H9 (cell line): ENCODE results near the gene PHACTR1. TPM values are rescaled to one million over a fixed set of nuclear protein-coding genes. Genes with fewer than 3 reads are reported as not detected.

ENCODE experiments used
- DNase-seq: peaks from one replicate; pipeline ENCODE4 v3.0.0-alpha.2; 2017
- H2AFZ ChIP-seq: one replicate; pipeline ENCODE4 v1.6.1; 2013; ENCODE audit warnings: mild to moderate bottlenecking, low read length, control low read depth, moderate library complexity
- H2AK5ac ChIP-seq: 2 replicates; pipeline ENCODE4 v1.6.1; 2013; ENCODE audit warnings: low read length, control low read depth, mixed read lengths; ENCODE audit not compliant: insufficient read length
- H2BK120ac ChIP-seq: one replicate; pipeline ENCODE4 v1.6.1; 2013; ENCODE audit warnings: low read depth, mild to moderate bottlenecking, low read length, control low read depth, inconsistent platforms; ENCODE audit not compliant: poor library complexity, severe bottlenecking
- H2BK12ac ChIP-seq: 2 replicates; pipeline ENCODE4 v1.6.1; 2013; ENCODE audit warnings: low read length, control low read depth, mixed read lengths, low read depth; ENCODE audit not compliant: insufficient read length
- H2BK15ac ChIP-seq: 2 replicates; pipeline ENCODE4 v1.6.1; 2013; ENCODE audit warnings: low read depth, low read length, control low read depth
- H2BK20ac ChIP-seq: one replicate; pipeline ENCODE4 v1.6.1; 2013; ENCODE audit warnings: low read depth, mild to moderate bottlenecking, low read length, control low read depth, inconsistent platforms; ENCODE audit not compliant: poor library complexity, severe bottlenecking
- H2BK5ac ChIP-seq: 2 replicates; pipeline ENCODE4 v1.6.1; 2013; ENCODE audit warnings: low read length, control low read depth, mixed read lengths; ENCODE audit not compliant: insufficient read length
- H3K14ac ChIP-seq: 2 replicates; pipeline ENCODE4 v1.6.1; 2013; ENCODE audit warnings: low read length, control low read depth; ENCODE audit not compliant: insufficient read depth
- H3K18ac ChIP-seq: 2 replicates; pipeline ENCODE4 v1.6.1; 2013; ENCODE audit warnings: low read depth, mild to moderate bottlenecking, mixed read lengths, low read length, control low read depth; ENCODE audit not compliant: insufficient read length
- H3K23ac ChIP-seq: 2 replicates; pipeline ENCODE4 v1.6.1; 2013; ENCODE audit warnings: low read length, control low read depth, mixed read lengths, low read depth; ENCODE audit not compliant: insufficient read length
- H3K23me2 ChIP-seq: 2 replicates; pipeline ENCODE4 v1.6.1; 2013; ENCODE audit warnings: low read depth, mild to moderate bottlenecking, mixed read lengths, low read length, control low read depth; ENCODE audit not compliant: insufficient read length, poor library complexity, severe bottlenecking
- H3K27ac ChIP-seq: 2 replicates; pipeline ENCODE4 v1.5.1; 2013; ENCODE audit warnings: low read length, control low read depth, mixed read lengths, low read depth; ENCODE audit not compliant: insufficient read length
- H3K27me3 ChIP-seq: 2 replicates; pipeline ENCODE4 v1.6.1; 2013; ENCODE audit warnings: low read length, control low read depth, inconsistent platforms; ENCODE audit not compliant: insufficient read depth
- H3K4ac ChIP-seq: 2 replicates; pipeline ENCODE4 v1.6.1; 2013; ENCODE audit warnings: low read depth, mild to moderate bottlenecking, control low read depth, inconsistent platforms, low read length, moderate library complexity
- H3K4me1 ChIP-seq: 2 replicates; pipeline ENCODE4 v1.6.1; 2013; ENCODE audit warnings: low read length, control low read depth, inconsistent platforms; ENCODE audit not compliant: insufficient read depth
- H3K4me2 ChIP-seq: 2 replicates; pipeline ENCODE4 v1.6.1; 2013; ENCODE audit warnings: low read length, control low read depth, mixed read lengths; ENCODE audit not compliant: insufficient read length, insufficient read depth
- H3K56ac ChIP-seq: 2 replicates; pipeline ENCODE4 v1.6.1; 2013; ENCODE audit warnings: low read depth, mild to moderate bottlenecking, mixed read lengths, low read length, control low read depth; ENCODE audit not compliant: insufficient read length
- H3K79me1 ChIP-seq: 2 replicates; pipeline ENCODE4 v1.6.1; 2013; ENCODE audit warnings: low read depth, mild to moderate bottlenecking, moderate library complexity, low read length, control low read depth, inconsistent platforms; ENCODE audit not compliant: insufficient read depth, poor library complexity, severe bottlenecking
- H3K79me2 ChIP-seq: 2 replicates; pipeline ENCODE4 v1.6.1; 2013; ENCODE audit warnings: low read length, control low read depth, inconsistent platforms; ENCODE audit not compliant: insufficient read depth
- H3K9ac ChIP-seq: 2 replicates; pipeline ENCODE4 v1.6.1; 2013; ENCODE audit warnings: low read length, control low read depth, mixed read lengths; ENCODE audit not compliant: insufficient read length; ENCODE audit errors: extremely low read depth
- H3K9me3 ChIP-seq: one replicate; pipeline ENCODE4 v1.6.1; 2013; ENCODE audit warnings: low read depth, low read length, inconsistent platforms; ENCODE audit not compliant: control insufficient read depth
- H3T11ph ChIP-seq: one replicate; pipeline ENCODE4 v1.6.1; 2013; ENCODE audit warnings: mild to moderate bottlenecking, low read length, control low read depth, inconsistent platforms
- H4K20me1 ChIP-seq: one replicate; pipeline ENCODE4 v1.6.1; 2013; ENCODE audit not compliant: control insufficient read depth, insufficient read length, insufficient read depth
- H4K5ac ChIP-seq: 2 replicates; pipeline ENCODE4 v1.6.1; 2013; ENCODE audit warnings: low read depth, mild to moderate bottlenecking, mixed read lengths, low read length, control low read depth; ENCODE audit not compliant: insufficient read length
- H4K8ac ChIP-seq: replicated peaks from 2 replicates; pipeline ENCODE4 v1.6.1; 2013; ENCODE audit warnings: low read length, control low read depth, mixed read lengths, low read depth; ENCODE audit not compliant: insufficient read length
- H4K91ac ChIP-seq: 2 replicates; pipeline ENCODE4 v1.6.1; 2013; ENCODE audit warnings: low read depth, mild to moderate bottlenecking, moderate library complexity, mixed read lengths, low read length, control low read depth; ENCODE audit not compliant: insufficient read length
- H3K27ac Mint-ChIP-seq, 3 experiments: 2 replicates in 2 of 3; 3 replicates in 1 of 3; pipeline ENCODE4 v1.8.0; 2020 to 2021; ENCODE audit warnings: mixed read lengths in 3 of 3, mild to moderate bottlenecking in 1 of 3, moderate library complexity in 1 of 3
- H3K27me3 Mint-ChIP-seq: 2 replicates; pipeline ENCODE4 v1.8.0; 2021; ENCODE audit warnings: low read depth, mild to moderate bottlenecking, moderate library complexity, mixed read lengths
- H3K36me3 Mint-ChIP-seq, 3 experiments: 2 replicates in 2 of 3; 3 replicates in 1 of 3; pipeline ENCODE4 v1.8.0; 2020 to 2021; ENCODE audit warnings: low read depth in 3 of 3, mixed read lengths in 3 of 3; ENCODE audit not compliant: insufficient read depth in 1 of 3
- H3K4me1 Mint-ChIP-seq, 2 experiments: 2 replicates each; pipeline ENCODE4 v1.8.0; 2020; ENCODE audit warnings: mixed read lengths in 2 of 2
- H3K4me3 Mint-ChIP-seq, 2 experiments: 2 replicates in 1 of 2; 3 replicates in 1 of 2; pipeline ENCODE4 v1.8.0; 2020 to 2021; ENCODE audit warnings: mild to moderate bottlenecking in 2 of 2, mixed read lengths in 2 of 2, moderate library complexity in 1 of 2
- H3K9me3 Mint-ChIP-seq, 2 experiments: 2 replicates in 1 of 2; 3 replicates in 1 of 2; pipeline ENCODE4 v1.8.0; 2020; ENCODE audit warnings: mild to moderate bottlenecking in 2 of 2, mixed read lengths in 2 of 2, moderate library complexity in 1 of 2
- CTCF ChIP-seq: fragments of 200-600 bp; sonication (generic); conservative IDR thresholded peaks from 3 replicates; pipeline ENCODE4 v1.8.0; 2021; ENCODE audit warnings: antibody characterized with exemption, mild to moderate bottlenecking
- total RNA-seq: library from RNA; stranded (reverse); gene quantifications from 2 replicates; pipeline ENCODE4 v1.2.1, GENCODE V29; 2021

The PHACTR1 gene
- total RNA-seq, 1 experiment from 2014 or later = 15.9 TPM

GRCh38 chr6:13314806-13315205 lies 598.2 kb downstream of the PHACTR1 start:
- no peak for TF ChIP-seq CTCF
- H3K79me2 ChIP-seq = no peaks in the 10 kb centered on the region
- Mint-ChIP-seq H3K27ac (no peak overlapping the region; a peak in 1 of 7 replicates), H3K27me3 (no peaks in the 10 kb centered on the region), H3K4me1 (no peaks in the 10 kb centered on the region), H3K4me3 (no peak overlapping the region), H3K9me3 (no peaks in the 10 kb centered on the region), H3K36me3 (peaks cover 16 to 72% (median 51%) of the 10 kb centered on the region in 3 experiments; a peak in 6 of 7 replicates)
- no peak overlapping the region for H4K8ac ChIP-seq
- H3K23ac ChIP-seq = no peak overlapping the region
- H3K18ac ChIP-seq = no peak overlapping the region
- no peak overlapping the region for H2AK5ac ChIP-seq
- H3K4ac ChIP-seq = no peak overlapping the region
- no peak overlapping the region for H2BK15ac ChIP-seq
- H3K4me2 ChIP-seq = no peak overlapping the region
- no peak overlapping the region for H3T11ph ChIP-seq
- no peaks in the 10 kb centered on the region for H3K9me3 ChIP-seq
- H3K27ac ChIP-seq = no peak overlapping the region
- H4K91ac ChIP-seq = no peak overlapping the region
- no peaks in the 10 kb centered on the region for H3K23me2 ChIP-seq
- H3K56ac ChIP-seq = no peak overlapping the region
- H3K27me3 ChIP-seq = no peaks in the 10 kb centered on the region
- no peak overlapping the region for H3K14ac ChIP-seq
- no peak overlapping the region for H2BK12ac ChIP-seq
- no peak for DNase-seq
- no peak overlapping the region for H4K5ac ChIP-seq
- no peaks in the 10 kb centered on the region for H3K79me1 ChIP-seq
- H3K4me1 ChIP-seq = no peaks in the 10 kb centered on the region
- no peak overlapping the region for H2BK5ac ChIP-seq
- no peaks in the 10 kb centered on the region for H4K20me1 ChIP-seq
- no peak overlapping the region for H2AFZ ChIP-seq
- no peak overlapping the region for H2BK120ac ChIP-seq
- no peak overlapping the region for H2BK20ac ChIP-seq
- H3K9ac ChIP-seq = no peak overlapping the region
